GM19351 (cell line): ENCODE data around the gene KDM4C.
"Not testable (repeated sequence)": the region's sequence is repeated elsewhere in the genome, so short reads cannot be mapped to it uniquely, and the experiment has no call there.

Source experiments
- ATAC-seq: cut with Tn5 transposase; IDR thresholded peaks from one replicate; pipeline ENCODE4 v1.9.1; 2021; ENCODE audit warnings: mild to moderate bottlenecking, moderate library complexity; ENCODE audit not compliant: unreplicated experiment

The KDM4C gene

GRCh38 chr9:7011395-7012067 is 253.8 kb downstream of the KDM4C start:
- peak; percentile 43 for ATAC-seq

GRCh38 chr9:7027996-7028395 is 270.2 kb downstream of the KDM4C start:
- no peak for ATAC-seq

DNA sequence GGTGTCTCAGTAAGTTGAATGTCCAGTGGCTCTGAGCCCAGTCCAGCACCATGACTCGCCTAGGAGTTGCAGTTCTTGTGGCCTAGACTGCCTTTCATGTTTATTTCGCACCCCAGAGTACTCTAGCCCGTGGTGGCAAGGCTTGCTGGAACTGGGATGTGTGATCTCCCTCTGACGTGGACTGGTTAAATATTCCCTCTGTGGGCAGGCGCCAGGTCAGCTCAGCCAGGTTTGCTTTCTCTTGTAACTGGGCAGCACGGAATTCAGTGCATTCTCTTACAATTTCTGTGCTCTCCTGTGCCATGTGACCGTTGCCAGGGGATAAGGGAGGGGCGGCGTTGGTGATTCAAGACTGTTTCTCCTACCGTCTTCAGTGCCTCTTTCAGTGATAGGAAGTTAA is 270.8 kb downstream of the KDM4C start:
- ATAC-seq = no peak

- not testable (repeated sequence) for ATAC-seq
Measured at GRCh38 chr9:7030943-7031342, 273.2 kb downstream of the KDM4C start.

DNA sequence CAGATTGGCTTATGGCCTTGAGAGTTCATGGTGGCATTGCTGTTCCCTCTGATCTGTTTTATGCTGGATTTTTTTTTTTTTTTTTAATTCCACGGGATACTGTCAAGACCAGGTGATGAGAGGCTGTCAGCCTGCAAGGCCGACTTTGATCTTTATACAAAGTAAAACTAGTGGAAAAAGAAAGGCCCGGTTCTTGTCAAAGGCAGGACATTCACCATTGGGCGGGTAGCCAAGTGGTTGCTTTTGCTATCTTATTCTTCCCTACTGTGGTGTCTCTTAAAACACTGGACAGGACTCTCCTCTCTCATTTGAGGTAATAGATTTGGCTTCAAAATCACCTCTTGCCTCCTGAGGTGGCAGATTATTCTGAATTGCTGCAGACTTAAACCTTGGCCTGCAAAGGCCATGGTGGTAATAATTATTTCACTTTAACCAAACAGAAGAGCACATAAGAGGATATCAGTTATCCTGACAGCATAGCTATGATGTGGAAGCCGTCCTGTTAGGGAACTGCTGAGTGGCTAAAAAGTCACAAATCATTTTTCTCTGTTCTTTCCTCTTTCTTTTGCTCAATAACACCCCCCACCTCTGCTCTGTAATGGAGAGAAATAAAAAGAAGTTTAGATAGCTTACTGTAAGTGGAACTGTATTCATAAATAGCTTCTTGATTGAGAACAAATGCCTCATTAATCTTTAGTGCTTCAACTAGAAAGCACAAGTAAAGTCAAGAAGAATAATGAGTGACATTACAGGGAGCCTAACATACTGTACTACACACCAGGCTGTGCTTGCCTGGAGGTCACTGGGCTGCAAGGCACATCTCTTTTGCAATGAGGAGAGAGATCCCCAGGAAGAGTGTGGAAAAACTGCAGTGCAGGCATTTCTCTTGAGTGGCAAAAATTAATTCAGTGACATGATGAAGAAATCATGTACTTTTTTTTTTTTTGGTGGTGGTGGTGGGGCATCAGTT is 275.6 kb downstream of the KDM4C start:
- no peak for ATAC-seq

- ATAC-seq = no peak
Measured at GRCh38 chr9:7037176-7037575, 279.4 kb downstream of the KDM4C start.

DNA sequence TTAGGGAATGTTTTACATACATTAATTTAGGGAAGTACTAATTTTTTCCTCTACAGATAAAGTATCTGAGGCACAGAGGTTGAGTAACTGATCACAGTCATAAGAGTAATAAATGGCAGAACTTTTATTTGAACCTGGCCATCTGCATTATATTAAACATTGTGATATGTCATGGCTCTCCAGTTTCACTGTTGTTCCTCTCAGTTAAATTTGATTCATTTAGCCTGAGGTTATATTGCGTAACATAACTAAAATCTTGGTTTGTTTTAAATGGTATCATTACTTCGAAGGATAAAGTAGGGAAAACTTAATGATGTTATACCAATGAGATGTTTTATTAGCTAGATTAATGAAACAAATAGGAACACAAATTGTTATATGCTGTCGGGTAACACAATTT is 284.4 kb downstream of the KDM4C start:
- no peak for ATAC-seq

GRCh38 chr9:7045361-7045760 is 287.6 kb downstream of the KDM4C start:
- ATAC-seq = no peak

GRCh38 chr9:7051711-7052110 is 293.9 kb downstream of the KDM4C start:
- no peak for ATAC-seq

- no peak for ATAC-seq
Measured at GRCh38 chr9:7053903-7054302, 296.1 kb downstream of the KDM4C start.

- no peak for ATAC-seq
Measured at GRCh38 chr9:7055171-7055903, 297.6 kb downstream of the KDM4C start.

DNA sequence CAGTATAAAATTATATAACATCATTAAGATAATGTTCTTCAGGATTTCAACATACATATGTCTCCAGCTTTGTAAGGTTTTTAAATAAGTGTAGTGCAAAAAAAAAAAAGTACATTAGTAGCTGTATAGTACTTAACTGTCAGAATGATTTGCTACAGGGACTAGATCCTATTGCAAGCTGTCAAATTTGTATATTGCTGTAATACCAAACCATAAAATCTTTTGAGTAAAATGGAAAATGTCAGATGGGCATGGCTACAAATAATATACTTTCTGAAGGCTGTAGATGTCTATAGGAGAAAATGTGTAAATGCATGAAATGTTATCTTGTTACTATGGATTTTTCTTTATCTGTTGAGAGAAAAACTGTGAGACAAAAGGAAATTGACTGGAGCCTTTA is 298.5 kb downstream of the KDM4C start:
- no peak for ATAC-seq

GRCh38 chr9:7058473-7058872 is 300.7 kb downstream of the KDM4C start:
- no peak for ATAC-seq

DNA sequence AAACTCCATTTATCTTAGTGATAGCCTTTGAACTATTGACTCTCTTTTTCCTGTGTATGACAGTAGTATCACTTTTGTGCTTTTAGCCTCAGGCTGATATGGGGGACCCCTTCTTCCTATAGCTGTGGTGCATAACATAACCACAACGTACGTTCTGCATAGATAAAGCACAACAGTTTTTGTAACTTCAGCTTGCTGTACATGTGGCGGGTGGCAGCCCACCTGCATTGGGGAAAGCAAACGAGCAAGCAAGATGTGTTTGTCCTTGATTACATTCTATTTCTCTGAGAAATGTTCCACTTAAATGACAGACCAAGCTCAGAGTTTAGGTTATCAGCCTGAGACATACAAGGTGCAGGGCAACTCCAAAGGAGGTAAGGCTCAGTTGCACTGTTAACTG is 309.4 kb downstream of the KDM4C start:
- ATAC-seq = no peak

GRCh38 chr9:7071916-7072315 is 314.1 kb downstream of the KDM4C start:
- ATAC-seq = no peak

GRCh38 chr9:7073706-7074105 is 315.9 kb downstream of the KDM4C start:
- ATAC-seq = no peak

- ATAC-seq = no peak
Measured at GRCh38 chr9:7075154-7075553, 317.4 kb downstream of the KDM4C start.

- no peak for ATAC-seq
Measured at GRCh38 chr9:7079051-7079450, 321.3 kb downstream of the KDM4C start.

DNA sequence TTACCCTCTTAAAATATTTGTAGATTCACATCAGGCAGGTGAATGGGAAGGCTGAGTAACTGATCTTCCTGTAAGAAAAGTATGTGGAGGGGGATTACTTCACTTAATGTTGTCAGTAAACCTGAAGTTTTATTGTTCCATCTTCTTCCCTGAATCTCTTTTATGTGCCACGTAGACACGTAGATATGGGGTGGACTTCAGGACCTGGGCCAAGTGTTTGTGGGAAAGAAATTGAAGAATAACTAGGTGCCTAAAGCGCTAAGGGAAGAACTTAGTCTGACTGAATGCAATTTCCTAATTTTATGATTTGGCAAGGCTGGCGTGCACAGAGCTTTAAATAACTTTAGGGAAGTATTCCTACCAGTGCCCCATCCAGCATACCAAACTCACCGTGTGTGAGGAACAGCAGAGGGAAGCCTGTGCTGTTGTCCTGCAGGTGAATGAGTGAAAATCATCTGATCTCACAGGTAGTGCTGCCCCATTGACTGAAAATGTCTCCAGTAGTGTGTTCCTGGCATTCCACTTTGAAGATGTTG is 323.4 kb downstream of the KDM4C start:
- no peak for ATAC-seq

DNA sequence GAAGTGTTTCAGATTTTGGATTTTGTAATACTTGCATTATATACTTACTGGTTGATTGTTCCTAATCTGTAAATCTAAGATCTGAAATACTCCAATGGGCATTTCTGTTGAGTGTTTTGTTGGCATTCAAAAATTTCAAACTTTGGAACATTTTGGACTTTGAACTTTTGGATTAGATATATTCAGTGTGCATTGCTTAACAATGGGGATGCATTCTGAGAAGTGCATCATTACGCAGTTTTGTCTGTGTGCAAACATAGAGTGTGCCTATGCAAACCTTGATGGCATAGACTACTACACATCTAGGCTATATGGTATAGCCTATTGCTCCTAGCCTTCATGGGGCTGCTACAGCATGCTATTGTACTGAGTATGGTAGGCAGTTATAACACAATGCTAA is 325.4 kb downstream of the KDM4C start:
- ATAC-seq = no peak

DNA sequence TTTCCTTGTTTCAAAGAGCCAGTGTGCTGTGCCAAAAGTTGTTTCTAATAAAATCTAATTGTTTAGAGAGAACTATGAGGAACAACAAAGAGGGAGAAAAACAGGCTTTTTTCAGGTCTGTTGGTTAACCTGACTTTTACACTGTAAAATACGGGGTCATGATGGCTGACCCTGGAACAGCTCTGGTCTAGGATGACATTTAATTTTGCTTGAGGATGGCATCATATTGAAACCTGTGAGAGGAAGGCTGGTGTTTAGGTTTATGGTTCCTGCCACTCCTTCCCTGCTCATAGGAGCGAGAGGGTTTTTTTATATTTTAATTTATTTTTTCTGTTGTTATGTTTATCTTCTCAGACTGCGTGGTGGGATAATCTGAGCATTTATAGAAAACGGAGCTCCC is 327.6 kb downstream of the KDM4C start:
- no peak for ATAC-seq
